Tibial artery (tissue), 4 donors: Measurements from ENCODE around the gene TAF8.

ENCODE experiments used
- DNase-seq, 2 donors: peaks; one replicate each; pipeline ENCODE4 v3.0.0-alpha.2; 2019
- H3K27ac ChIP-seq, 2 donors: fragments of 200-600 bp; sonication (generic) in 1 of 2; 1 replicate in 1 of 2; 2 replicates in 1 of 2; pipeline ENCODE4 v1.5.1; 2018 to 2019; ENCODE audit warnings: mild to moderate bottlenecking in 1 of 2
- H3K27me3 ChIP-seq, 2 donors: fragments of 200-600 bp; sonication (generic) in 1 of 2; one replicate each; pipeline versions ENCODE4 v1.5.1 to v1.6.0; 2016 to 2019
- H3K36me3 ChIP-seq, 3 donors: fragments of 200-600 bp; sonication (generic) in 2 of 3; one replicate each; pipeline ENCODE4 v1.5.1; 2016 to 2019; ENCODE audit warnings: mild to moderate bottlenecking in 2 of 3
- H3K4me1 ChIP-seq, 4 donors: fragments of 200-600 bp; sonication (generic) in 2 of 4; 1 replicate in 3 of 4; 2 replicates in 1 of 4; pipeline ENCODE4 v1.5.1; 2016 to 2019
- H3K4me3 ChIP-seq, 2 donors: fragments of 200-600 bp; sonication (generic) in 1 of 2; 1 replicate in 1 of 2; 2 replicates in 1 of 2; pipeline ENCODE4 v1.5.1; 2018 to 2019; ENCODE audit warnings: mild to moderate bottlenecking in 2 of 2
- H3K9me3 ChIP-seq, 3 donors: fragments of 200-600 bp; sonication (generic) in 1 of 3; one replicate each; pipeline ENCODE4 v1.5.1; 2016 to 2019
- intact Hi-C: fragments of 100-400 bp; cut with DNase I; formaldehyde crosslinking; loops from one replicate; pipeline ENCODE4 v1.15.0; 2023; ENCODE audit warnings: low total_unique reads
- TF ChIP-seq, protein P1 (sequence below), 2 experiments: fragments of 200-600 bp in 1 of 2; fragments of 450-650 bp in 1 of 2; IDR thresholded peaks; one replicate each; pipeline ENCODE4 v1.5.1; 2017 to 2019; ENCODE audit warnings: antibody characterized with exemption in 2 of 2, mild to moderate bottlenecking in 1 of 2, moderate library complexity in 1 of 2

TAF8 gene

GRCh38 chr6:42010185-42010891 lies 40.0 kb upstream of the TAF8 start:
- intact Hi-C loops, result no loop called here
- no peak overlapping the region for H3K27ac ChIP-seq
- TF ChIP-seq, protein P1, sequence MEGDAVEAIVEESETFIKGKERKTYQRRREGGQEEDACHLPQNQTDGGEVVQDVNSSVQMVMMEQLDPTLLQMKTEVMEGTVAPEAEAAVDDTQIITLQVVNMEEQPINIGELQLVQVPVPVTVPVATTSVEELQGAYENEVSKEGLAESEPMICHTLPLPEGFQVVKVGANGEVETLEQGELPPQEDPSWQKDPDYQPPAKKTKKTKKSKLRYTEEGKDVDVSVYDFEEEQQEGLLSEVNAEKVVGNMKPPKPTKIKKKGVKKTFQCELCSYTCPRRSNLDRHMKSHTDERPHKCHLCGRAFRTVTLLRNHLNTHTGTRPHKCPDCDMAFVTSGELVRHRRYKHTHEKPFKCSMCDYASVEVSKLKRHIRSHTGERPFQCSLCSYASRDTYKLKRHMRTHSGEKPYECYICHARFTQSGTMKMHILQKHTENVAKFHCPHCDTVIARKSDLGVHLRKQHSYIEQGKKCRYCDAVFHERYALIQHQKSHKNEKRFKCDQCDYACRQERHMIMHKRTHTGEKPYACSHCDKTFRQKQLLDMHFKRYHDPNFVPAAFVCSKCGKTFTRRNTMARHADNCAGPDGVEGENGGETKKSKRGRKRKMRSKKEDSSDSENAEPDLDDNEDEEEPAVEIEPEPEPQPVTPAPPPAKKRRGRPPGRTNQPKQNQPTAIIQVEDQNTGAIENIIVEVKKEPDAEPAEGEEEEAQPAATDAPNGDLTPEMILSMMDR (IDR thresholded peaks at IDR 0.05), result no peak
- no peak for DNase-seq
- no peaks in the 10 kb centered on the region for H3K4me1 ChIP-seq
- no peaks in the 10 kb centered on the region for H3K27me3 ChIP-seq
- H3K4me3 ChIP-seq, result no peak overlapping the region
- peaks cover 0 to 18% (median 3%) of the 10 kb centered on the region in 3 donors for H3K36me3 ChIP-seq
- no peaks in the 10 kb centered on the region for H3K9me3 ChIP-seq

DNA sequence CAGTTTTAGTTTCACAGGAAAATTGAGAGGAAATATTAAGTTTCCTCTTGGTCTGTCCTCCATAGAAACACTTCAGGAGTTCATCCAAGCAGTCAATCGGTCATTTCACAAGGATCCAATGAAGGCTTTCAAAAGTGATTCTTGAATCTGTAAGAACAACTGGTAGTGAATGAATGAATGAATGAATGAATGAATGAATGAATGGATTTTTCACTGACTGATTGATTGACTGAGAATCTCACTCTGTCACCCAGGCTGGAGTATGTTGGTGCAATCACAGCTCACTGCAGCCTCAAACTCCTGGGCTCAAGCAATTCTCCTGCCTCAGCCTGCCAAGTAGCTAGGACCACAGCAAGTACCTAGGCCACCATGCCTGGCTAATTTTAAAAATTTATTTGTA lies 39.4 kb upstream of the TAF8 start:
- TF ChIP-seq, protein P1 (IDR thresholded peaks at IDR 0.05), result no peak
- DNase-seq, result no peak
- H3K27ac ChIP-seq, result no peak overlapping the region
- H3K4me1 ChIP-seq, result no peaks in the 10 kb centered on the region
- no peaks in the 10 kb centered on the region for H3K27me3 ChIP-seq
- no peak overlapping the region for H3K4me3 ChIP-seq
- H3K36me3 ChIP-seq, result peaks cover 0 to 18% (median 3%) of the 10 kb centered on the region in 3 donors
- intact Hi-C loops, result no loop called here
- no peaks in the 10 kb centered on the region for H3K9me3 ChIP-seq

GRCh38 chr6:42012501-42013133 lies 37.7 kb upstream of the TAF8 start:
- H3K4me3 ChIP-seq, result no peak overlapping the region
- H3K9me3 ChIP-seq, result no peaks in the 10 kb centered on the region
- H3K27ac ChIP-seq, result no peak overlapping the region
- H3K36me3 ChIP-seq, result peaks cover 0 to 23% (median 3%) of the 10 kb centered on the region in 3 donors
- no peak for DNase-seq
- H3K4me1 ChIP-seq, result no peaks in the 10 kb centered on the region
- intact Hi-C loops, result no loop called here
- TF ChIP-seq, protein P1 (IDR thresholded peaks at IDR 0.05), result no peak
- H3K27me3 ChIP-seq, result no peaks in the 10 kb centered on the region

- DNase-seq, result no peak
- intact Hi-C loops, result no loop called here
Observed at GRCh38 chr6:42013134-42013516, 37.2 kb upstream of the TAF8 start.

GRCh38 chr6:42017021-42017643 lies 33.2 kb upstream of the TAF8 start:
- H3K4me1 ChIP-seq, result peaks cover 0 to 7% (median 2%) of the 10 kb centered on the region in 4 donors
- H3K9me3 ChIP-seq, result no peaks in the 10 kb centered on the region
- no peak overlapping the region for H3K27ac ChIP-seq
- peaks cover 0 to 6% (median 0%) of the 10 kb centered on the region in 3 donors for H3K36me3 ChIP-seq
- no peak for DNase-seq
- TF ChIP-seq, protein P1 (IDR thresholded peaks at IDR 0.05), result no peak
- no peak overlapping the region for H3K4me3 ChIP-seq
- no peaks in the 10 kb centered on the region for H3K27me3 ChIP-seq
- intact Hi-C loops, result no loop called here

More at GRCh38 chr6:42013134-42013516, 37.2 kb upstream of the TAF8 start:
- H3K27ac ChIP-seq, result no peak overlapping the region
- H3K36me3 ChIP-seq, result peaks cover 0 to 23% (median 0%) of the 10 kb centered on the region in 3 donors
- H3K4me1 ChIP-seq, result no peaks in the 10 kb centered on the region
- H3K27me3 ChIP-seq, result no peaks in the 10 kb centered on the region
- H3K9me3 ChIP-seq, result no peaks in the 10 kb centered on the region
- TF ChIP-seq, protein P1 (IDR thresholded peaks at IDR 0.05), result no peak
- no peak overlapping the region for H3K4me3 ChIP-seq
